Stimulated activated CD8-positive, alpha-beta memory T cell treated with anti-CD3 and anti-CD28 coated beads, Interleukin-7, amount 100 ng/mL, for 24 hours (primary cell): ENCODE results near the gene GPR39.
"Not testable (repeated sequence)": the region's sequence is repeated elsewhere in the genome, so short reads cannot be mapped to it uniquely, and the experiment has no call there.

Experiments used
- DNase-seq: peaks from one replicate; pipeline ENCODE4 v3.0.0-alpha.2; 2020; ENCODE audit warnings: low read depth

GPR39 gene

DNA sequence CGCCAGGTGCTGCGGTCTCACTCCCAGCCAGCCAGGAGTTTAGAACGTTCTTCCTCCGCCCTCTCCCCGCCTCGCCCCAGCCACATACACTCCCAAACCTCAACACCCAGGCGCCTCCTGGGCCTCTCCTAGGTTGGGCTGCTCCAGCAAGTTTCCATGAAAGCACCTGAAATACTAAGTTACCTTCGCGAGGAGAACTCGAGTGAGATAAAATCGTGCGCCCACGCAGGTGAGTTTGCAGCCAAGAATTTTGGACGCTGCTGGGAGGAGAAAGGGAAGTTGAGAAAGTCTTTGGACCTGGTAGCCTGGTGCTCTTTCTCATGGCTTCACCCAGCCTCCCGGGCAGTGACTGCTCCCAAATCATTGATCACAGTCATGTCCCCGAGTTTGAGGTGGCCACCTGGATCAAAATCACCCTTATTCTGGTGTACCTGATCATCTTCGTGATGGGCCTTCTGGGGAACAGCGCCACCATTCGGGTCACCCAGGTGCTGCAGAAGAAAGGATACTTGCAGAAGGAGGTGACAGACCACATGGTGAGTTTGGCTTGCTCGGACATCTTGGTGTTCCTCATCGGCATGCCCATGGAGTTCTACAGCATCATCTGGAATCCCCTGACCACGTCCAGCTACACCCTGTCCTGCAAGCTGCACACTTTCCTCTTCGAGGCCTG, at the start of gene GPR39:
Gene GPR39 (plus strand): TSS at position 83 of the 673 bp plus-strand sequence.
- DNase-seq, result no peak

DNA sequence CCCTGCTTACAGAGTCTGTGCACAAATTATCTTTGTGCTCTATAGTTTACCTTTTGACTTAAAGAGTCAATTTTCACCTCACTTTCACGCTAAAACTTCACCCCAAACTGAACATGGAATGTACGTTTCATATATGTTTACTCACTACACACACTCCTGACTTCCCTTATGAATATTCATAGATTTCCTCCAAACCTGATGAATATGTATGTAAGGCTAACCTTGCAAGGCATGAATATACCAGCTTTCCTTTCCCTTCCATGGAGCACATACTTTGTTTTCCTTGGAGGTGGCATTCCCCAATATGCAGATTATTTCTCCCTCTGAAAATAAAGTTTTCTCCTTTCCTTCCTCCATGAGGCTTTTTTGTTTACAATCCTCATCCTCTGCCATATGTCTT, 48.4 kb upstream of the GPR39 start:
- no peak for DNase-seq

DNA sequence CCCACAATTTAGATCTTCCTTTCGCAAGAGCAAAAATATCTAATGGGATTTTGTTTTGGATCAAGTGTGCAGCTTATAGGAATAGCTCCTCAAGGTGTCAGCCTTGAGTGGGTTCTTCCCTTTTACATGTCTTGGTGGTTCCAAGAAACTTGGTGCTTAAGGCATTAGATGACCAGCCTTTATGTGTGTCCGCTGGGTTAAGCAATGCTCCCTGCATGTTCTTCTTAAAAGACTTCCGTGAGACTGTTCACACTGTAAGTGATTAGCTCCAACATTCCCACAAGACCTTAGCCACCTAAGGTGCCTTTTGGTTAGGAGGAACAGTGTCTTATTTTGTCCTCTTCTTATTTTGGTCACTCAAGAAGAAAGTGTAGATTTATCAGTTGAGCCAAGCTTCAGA, 44.3 kb upstream of the GPR39 start:
- DNase-seq, result no peak

DNA sequence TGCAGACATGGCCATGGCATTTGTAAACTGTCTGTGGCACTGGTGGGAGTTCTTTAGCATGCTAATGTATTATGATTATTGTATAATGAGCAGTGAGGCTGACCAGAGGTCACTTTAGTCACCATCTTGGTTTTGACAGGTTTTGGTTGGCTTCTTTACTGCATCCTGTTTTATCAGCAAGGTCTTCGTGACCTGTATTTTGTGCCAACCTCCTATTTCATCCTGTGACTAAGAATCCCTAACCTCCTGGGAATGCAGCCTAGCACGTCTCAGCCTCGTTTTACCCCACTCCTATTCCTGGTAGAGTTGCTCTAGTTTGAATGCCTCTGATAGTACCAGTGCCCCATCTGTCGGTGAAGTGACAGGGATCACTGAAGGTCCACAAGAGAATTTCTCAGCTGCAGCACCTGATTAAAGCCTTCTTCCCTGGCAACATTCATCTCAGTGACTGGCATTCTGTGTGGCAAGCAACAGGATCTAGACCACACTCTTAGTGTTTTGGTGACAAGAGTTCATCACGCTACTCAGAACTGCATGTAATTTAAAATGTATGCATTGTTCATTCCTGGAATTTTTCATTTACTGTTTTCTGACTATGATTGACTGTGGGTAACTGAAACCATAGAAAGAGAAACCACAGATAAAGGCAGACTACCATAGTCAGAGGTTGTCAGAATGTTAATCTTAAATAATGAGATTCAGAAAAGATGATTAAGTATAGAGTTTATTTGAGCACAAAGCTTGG, 43.0 kb upstream of the GPR39 start:
- no peak for DNase-seq

DNA sequence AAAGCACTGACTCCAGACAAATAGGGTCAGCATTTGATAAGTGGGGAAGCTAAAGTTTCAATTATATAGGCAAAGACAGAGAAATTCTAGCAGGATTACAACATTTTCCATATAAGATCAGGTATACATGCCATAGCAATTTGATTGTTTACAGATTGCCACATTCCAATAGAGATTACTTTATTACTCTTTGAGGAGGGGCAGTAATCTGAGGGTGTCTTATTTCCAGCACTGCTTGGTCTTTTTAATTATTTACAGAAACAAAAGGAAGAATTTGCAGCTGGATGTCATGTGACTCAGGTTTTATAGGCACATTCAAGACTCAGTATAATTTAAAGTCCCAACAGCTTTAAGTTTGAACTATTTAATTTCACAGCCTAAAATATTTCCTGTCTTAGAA, 42.5 kb upstream of the GPR39 start:
- no peak for DNase-seq

DNA sequence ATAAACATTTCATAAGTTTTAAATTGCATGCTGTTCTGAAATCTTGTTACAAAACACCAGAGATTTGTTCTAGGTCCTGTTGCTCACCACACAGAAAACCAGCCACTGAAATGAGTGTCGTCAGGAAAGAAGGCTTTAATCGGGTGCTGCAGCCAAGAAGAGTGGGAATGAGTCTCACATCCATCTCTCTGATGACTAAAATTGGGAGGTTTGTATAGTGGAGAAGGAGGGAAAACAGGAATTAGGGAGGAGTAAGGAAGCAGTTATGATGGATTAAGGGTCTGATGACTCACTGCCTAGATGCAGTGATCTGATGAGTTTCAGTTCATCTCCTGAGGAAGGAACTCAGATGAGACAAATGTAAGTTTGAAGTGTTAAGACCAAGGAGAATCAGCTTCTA, 42.1 kb upstream of the GPR39 start:
- DNase-seq, result no peak

DNA sequence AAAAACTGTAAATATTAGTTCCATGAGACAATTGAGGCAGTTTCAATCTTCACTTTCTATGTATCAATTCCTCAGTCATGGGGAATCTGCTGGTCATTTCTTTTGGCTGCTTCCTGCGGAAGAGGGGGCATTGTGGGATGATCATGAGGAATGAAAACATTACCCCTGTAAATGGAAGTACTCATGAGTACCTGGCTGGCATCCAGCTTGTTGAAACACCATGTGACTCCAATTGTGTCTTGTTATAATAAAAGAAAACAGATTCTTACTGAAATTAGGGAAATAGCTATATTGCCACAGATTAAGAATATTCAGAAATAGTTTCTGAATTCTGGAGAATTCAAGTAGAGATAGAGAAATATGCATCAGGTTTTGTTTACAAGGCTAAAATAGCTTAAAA, 41.6 kb upstream of the GPR39 start:
- no peak for DNase-seq

DNA sequence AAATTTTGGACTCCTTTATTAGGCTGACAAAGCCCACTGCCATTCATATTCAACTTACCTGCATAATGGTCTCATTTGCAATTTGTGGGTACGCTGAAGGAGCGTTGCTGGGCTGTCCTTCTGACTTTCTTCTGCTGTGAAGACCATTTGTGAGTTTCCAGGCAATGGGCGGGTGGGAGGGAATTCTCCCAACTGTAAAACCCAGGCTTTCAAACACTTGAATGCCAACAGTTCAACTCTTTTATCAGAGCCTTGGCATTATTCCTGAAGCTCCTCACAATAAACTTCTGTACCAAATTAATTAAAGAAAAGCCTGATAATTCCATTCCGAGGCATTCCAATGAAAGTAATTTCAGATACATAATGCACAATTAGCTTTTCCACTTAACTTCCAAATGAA, 35.2 kb upstream of the GPR39 start:
- DNase-seq, result no peak

DNA sequence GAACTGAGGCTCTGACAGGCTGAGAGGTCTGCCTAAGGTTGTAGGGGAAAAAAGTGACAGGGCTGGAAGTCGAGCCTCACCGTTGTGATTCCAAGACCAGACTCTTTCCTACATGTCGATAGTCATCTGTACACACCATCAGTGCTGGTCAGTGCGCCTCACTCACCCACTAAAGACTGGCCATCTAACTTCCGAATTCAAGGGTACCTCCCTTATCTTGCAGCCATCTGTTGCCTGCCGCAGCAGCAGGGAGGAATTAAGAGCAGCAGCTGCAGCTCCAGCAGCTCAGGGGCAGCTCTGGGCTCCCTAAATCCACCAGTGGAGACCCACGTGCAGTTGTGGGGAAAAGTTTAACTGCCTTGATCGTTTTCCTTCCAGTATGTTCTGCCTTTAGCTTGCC, 32.6 kb upstream of the GPR39 start:
- DNase-seq, result no peak

DNA sequence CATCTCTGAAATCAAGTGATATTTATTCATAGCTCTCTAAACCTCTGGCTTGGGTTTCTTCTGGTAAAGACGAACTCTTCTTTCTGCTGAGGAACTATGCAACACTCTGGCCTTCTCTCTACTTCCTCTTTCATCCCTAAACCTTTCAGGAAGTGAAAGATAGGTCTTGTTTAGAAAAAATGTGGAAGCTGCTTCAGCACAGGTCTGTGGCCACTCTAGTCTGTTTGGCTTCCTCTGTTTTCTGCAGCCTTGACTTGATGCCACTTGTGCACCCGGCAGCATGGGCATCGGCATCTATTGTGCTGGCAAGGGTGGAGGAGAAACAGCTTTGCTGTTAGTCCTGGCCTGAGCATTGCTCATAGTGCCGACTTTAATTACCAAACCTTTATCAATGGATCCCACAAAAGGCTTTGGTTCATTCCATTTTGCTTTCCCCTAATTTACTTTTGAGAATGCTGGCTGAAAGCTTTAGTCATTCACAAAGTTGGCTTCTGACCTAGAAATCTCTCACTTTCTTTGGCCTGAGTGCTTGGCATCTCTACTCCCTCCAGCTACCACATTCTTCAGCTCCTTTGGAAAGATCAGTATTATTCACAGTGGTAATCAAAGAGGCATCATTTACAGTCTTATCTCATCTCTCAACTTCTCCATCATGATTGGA, 32.0 kb upstream of the GPR39 start:
- DNase-seq, result no peak

DNA sequence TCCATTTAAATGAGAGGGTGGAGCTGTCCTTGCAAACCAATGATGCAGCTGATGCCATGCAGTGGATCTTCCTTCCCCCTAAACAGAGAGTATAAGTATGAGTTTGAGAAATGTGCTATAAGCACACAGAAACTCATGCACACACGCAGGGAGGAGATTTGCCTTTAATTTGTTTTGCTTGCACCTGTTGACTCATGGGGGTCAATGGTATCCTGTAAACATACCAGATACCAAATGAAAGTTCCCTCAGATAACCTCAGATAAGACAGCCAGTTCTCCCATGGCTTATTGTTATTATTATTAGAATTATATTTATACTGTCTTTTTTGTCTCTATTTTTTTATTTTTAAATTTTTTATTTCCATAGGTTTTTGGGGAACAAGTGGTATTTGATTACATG, 29.5 kb upstream of the GPR39 start:
- no peak for DNase-seq

DNA sequence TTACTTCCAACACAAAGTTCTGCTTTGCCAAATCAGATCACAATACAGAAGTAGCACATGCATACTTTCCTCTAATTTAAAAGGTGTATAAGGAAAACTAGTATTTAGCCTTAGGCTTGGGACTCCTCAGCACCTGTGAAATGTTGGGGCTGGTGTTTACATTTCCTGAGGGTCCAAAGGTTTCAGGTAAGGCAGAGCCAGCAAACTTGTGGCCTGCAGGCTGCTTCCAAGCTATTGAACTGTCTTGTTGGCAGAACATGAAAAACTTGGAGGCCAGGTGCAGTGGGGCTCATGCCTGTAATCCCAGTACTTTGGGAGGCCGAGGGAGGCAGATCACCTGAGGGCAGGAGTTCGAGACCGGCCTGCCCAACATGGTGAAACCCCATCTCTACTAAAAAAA, 26.5 kb upstream of the GPR39 start:
- DNase-seq, result no peak

DNA sequence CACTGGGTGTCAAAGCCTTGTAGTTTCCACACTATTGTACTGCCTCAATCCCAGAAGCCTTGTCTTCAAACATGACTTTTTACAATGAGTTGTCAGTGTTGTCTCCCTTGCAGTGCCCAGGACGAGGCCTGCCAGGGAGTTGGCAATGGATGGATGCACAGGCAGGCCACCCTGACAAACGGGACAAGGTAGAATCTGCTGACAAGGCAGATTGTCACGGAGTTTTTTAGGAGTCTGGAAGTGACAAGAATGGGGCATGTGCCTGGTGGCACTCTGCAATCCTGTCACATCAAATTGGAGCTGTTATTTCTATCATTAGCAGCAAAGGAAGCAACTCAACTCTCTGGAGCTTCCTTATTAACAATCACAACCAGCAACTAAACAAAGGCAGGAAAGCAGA, 25.2 kb upstream of the GPR39 start:
- DNase-seq, result no peak

DNA sequence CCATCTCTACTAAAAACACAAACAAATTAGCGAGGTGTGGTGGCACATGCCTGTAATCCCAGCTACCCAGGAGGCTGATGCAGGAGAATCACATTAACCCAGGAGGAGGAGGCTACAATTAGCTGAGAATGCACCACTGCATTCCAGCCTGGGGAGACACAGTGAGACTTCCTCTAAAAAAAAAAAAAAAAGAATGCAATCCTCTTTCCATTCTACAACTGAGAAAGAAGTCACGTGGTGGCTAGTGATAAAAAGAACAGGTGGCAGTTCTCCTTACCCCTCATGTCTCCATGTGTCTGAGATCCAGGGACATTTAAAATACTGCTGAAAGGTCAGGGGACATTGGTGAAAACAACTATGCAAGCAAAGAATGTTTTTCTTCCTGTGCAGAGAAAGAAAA, 24.4 kb upstream of the GPR39 start:
- no peak for DNase-seq

DNA sequence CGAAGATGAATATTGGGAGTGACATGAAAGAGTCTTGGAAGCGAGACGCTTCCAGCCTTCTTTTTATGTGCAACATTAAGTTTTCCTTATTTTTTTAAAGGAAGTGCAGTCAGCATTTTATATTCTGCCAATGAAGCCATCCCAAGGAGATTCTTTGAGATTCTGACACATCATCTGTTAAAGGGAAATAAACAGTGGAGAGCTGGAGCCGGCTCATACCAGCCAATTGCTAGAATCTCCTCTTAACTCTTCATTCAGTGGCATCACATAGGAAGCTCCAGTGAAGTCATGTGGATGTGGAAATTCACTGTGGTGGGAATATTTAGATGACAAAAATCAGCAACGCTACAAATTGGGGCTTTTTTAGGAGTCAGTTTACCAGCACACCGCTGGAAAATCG, 23.7 kb upstream of the GPR39 start:
- no peak for DNase-seq

DNA sequence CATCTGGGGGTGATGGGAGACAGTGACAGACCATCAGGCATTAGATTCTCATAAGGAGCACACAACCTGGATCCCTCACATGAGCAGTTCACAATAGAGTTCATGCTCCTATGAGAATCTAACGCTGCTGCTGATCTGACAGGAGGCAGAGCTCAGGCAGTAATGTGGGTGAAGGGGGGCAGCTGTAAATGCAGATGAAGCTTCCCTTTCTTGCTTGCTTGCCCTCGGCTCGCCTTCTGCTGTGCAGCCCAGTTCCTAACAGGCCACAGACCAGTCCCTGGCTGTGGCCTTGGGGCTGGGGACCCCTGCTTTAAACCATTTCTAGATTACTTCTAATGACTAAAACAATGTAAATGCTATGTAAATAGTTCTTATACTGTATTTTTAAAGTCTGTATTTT, 19.6 kb upstream of the GPR39 start:
- not testable (repeated sequence) for DNase-seq

DNA sequence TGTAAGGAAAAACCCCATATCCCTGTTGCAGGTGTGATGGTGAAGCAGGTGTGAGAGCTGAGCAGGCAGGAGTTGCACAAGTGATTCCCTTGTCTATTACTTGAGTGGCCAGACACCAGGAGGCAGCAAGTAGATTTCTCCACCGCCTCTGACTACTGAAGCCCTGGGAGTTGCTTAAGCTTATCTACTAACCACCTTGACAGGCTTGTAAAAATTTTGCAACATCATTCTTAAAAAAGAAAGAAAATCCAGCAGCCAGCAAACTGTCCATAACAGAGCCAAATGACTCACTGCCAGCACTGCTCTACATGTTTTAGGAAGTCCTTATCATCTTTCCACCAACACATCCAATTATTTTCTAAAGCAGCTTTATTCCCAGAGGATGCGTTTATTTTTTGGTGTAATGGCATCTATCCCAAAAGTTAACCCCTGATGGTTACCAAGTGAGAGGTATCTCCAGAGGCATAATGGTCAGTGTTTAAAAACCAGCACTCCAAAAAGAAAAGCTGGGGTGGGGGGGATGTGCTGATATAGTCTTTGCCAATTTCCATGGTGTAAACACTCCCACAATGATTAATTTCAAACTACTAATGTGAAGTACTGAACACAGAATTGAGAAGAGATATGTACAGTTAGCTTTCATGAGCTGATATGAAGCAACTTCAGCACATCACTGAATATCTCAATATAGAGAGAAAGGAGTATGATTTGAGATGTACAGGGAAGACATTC, 16.3 kb upstream of the GPR39 start:
- DNase-seq, result no peak

DNA sequence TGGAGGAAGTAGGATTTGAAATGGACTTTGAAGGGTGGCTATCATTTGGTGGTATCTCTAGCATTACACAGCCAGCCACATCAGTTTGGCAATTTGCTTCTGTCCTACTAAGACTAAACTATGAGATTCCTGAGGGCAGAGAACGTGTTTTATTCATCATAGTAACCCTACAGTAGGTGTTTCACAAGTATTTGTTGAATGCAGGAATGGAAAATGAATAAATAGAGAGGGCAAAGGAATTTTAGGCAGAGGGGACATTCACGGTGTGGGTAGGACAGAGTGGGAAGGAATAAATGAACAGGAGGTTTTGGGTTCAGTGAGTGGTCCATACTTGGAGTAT, 15.7 kb upstream of the GPR39 start:
- no peak for DNase-seq

DNA sequence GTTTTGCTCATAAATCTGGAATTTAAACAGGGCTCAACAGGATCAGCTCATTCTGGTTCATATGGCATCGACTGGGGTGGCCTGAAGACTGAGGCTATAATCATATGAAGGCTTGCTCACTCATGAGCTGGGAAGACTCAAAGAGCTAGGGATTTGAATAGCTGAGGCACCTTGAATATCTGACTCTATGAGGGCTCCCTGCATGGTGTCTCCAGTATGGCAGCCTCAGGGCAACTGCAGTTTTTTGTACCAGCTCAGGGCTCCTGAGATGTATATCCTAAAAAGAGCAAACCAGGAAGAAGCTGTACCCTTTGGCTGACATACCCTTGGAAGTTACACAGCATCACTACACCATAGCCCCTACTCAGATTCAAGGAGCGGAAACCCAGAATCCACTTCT, 15.3 kb upstream of the GPR39 start:
- DNase-seq, result no peak

DNA sequence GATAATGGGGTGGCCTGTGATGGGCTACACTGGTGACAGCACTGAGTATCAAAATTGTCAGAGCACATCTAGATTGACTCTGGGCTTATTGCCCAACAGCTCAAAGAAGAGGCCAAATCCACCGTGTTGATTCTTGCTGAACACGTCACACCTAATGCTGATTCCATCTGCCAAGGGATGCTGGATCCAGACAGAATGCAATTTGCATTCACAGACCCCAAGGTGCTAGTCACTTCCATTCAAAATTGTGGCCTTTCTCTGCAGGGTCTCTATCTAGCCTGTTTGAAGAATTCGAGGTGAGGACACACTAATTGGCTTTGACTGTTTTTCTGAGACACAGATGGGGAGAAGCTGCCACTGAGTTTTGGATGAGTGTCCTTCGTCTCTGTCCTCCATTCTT, 13.5 kb upstream of the GPR39 start:
- no peak for DNase-seq

DNA sequence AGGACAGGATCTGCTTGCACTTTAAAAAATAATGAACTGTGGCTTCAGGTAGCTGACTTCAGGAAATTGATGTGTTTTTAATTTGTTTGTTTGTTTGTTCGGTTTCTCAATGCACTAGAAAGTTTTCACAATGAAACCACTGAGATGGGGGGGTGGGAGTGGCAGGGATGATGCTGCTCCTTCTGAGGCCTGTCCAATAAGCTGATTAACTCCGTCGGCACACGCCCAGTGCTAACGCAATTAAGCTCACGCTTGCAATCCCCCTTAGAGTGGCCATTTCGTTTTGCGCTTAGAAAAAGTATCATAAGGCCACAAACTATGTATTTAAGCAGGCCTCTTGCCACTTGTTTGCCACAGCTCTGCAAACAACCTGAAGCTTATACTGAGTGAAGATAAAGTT, 12.5 kb upstream of the GPR39 start:
- no peak for DNase-seq

DNA sequence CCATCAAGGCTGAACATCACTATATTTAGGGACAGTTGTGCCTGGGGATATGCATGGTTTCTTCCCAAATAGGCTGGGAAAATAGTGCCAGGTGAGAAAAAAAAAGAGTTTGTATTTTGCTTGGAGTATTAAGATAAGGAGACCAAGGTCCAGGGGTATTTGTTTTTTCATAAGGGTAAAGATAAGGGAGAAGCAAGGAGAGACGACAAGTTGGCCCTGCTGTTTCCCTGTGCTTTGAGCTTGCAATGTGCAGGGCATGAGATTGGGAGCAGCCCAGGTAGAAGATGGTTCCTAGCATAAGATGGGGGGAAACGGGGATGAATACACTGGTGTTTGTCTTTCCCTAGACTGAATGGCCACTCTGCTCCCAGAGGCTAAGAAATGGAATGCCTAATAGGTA, 8.8 kb upstream of the GPR39 start:
- DNase-seq, result no peak

DNA sequence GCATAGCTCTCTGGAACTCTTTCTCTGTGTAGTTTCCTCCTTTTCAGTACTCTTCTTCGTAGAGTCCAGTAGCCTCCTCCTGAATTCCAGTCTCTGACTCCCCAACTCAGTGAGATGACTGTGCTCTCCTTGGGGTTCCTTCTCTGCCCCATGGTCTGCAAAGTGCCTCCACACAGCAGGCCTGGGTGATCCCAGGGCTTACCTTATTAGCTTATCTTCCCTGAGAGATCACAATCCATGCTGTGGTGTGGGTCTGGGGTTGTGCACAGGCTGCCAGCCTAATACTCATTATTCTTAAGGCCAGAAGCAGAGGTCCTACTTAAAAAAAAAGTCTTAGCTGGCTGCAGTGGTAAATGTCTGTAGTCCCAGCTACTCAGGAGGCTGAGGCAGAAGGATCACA, 4.6 kb upstream of the GPR39 start:
- DNase-seq, result no peak
